GM19193 (cell line): ENCODE measurements around the gene VAPA.
A peak's percentile ranks its signal among the peaks of the same experiment; 100 is the strongest.

Experiments
- POLR2A ChIP-seq: IDR thresholded peaks from 4 replicates; pipeline ENCODE4 v1.6.1; 2011; ENCODE audit not compliant: insufficient read depth, insufficient read length; ENCODE audit errors: extremely low read depth

Gene VAPA

GRCh38 chr18:9913526-9914333 lies at the start of gene VAPA:
Gene VAPA (plus strand): TSS chr18:9914016. CDS start chr18:9914257, 241 bp downstream.
- peak; percentile 87 for TF ChIP-seq POLR2A

DNA sequence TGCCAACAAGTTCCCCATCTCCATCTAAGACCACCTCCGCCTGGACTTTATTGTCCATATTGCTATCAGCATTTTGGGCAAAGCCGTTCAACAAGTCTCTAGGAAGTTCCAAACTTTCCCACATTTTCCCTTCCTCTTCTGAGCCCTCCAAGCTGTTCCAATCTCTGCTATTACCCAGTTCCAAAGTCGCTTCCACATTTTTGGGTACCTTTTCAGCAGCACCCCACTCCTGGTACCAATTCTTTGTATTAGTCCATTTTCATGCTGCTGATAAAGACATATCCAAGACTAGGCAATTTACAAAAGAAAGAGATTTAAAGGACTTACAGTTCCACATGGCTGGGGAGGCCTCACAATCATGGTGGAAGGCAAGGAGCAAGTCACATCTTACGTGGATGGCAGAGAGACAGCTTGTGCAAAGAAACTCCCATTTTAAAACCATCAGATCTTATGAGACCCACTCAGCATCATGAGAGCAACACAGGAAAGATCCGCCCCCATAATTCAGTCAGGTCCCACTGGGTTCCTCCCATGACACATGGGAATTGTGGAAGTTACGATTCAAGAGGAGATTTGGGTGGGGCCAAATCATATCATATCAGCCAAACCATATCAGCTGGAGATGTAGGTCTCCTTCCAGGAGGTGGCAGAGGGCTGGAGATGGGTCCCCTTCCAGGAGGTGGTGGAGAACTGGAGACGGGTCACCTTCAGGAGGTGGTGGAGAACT lies 47.9 kb upstream of the VAPA start:
- no peak for TF ChIP-seq POLR2A

DNA sequence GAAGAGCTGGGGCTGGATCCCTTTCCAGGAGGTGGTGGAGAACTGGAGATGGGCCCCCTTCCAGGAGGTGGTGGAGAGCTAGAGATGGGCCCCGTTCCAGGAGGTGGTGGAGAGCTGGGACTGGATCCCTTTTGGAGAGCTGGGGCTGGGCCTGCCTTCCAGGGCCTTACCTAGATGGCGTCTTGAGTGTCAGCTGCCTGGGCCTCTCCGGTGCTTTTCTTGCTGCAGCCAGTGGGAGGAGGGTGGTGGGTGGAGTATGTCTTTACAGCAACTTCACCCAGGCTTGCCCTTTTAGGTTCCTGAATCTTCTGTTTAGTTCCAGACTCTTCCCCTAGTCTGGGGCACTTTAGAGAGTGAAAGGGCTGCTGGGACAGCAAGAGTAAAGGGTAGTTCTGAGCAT lies 47.2 kb upstream of the VAPA start:
- no peak for TF ChIP-seq POLR2A

GRCh38 chr18:9867071-9867594 lies 46.7 kb upstream of the VAPA start:
- TF ChIP-seq POLR2A, result no peak

- no peak for TF ChIP-seq POLR2A
These were observed 44.7 kb upstream of the VAPA start for GRCh38 chr18:9868857-9869714.

- no peak for TF ChIP-seq POLR2A
These were observed 43.9 kb upstream of the VAPA start for GRCh38 chr18:9869715-9870430.

DNA sequence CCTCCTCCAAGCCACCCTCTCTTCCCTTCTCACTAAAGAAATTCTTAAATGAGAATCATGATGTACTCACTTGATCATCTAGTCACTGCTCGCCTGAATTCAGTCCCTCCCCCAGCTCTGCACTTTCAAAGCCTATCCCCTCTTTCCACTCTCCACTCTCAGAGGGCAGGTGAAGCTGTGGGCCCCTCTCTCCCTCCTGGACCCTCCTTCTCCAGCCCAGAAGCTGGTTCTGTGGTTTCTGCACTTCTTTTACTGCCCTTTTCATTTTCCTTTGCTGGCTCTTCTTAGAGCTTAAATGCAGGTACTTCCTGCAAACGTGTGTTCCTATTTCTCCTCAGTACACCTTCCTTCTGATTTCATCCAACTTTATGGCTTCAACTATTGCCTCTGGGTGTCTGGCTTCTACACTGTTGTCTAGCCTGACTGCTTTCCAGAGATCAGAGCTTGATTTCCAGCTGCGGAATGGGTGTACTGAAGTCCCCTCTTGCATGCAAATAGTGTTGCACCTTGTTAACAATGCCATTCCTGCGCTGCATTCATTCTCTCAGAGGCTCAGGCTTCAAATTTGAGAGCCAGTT lies 43.3 kb upstream of the VAPA start:
- no peak for TF ChIP-seq POLR2A

DNA sequence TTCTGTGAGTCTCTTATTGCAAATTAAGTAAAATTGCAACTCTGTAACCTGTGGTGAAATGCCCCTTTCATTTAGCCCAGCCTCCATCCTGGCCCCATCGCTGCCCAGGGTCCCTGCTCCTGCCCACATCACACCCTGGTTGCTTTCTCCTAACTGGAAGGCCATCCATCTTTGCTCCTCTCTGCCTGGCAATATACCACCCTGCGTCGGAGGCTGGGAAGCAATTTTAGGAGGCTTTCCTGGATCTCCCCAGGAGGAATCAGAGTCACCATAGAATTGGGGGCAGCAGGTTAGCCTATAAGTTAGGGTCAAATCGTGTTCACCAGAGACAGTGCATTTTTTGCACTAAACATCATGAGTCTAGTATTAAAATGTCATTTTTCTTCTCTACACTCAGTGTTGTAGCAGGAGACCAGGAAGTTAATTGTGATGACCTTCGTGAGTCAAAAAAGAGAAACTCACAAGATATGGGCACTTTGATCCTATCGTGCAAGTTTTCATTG lies 42.5 kb upstream of the VAPA start:
- TF ChIP-seq POLR2A, result no peak

DNA sequence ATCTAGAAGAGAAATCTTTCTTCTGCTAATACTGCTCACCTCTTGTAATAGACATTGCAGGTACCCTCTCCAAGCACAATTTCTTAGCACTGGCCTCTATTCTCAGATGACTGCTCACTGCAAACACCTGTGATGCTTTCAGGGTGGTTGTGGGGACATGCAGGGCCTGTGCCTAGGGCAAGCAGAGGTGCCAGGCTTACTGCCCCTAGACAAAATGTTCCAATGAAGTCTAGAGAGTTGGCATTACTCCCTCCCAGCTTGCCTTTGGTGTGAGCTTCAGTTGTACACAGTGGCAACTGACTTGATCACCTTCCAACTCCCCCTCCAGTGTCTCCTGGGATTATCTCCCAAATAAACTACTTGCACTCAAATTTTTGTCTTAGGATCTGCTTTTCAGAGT lies 41.0 kb upstream of the VAPA start:
- no peak for TF ChIP-seq POLR2A

DNA sequence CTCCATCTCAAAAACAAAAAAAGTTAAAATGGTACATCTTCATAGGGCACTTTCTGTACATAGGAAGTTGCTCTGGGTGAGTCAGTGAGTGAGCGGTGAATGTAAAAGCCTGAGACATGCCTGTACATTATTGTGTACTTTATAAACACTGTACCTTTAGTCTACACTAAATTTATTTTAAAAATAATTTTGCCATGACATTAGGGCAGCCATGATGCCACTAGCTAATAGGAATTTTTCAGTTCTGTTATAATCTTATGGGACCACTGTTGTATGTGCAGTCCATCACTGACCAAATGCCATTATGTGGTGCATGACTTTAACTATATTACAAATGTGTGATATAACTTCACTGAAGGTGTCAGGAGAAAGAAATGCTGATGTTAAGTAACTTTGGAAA lies 39.1 kb upstream of the VAPA start:
- no peak for TF ChIP-seq POLR2A

DNA sequence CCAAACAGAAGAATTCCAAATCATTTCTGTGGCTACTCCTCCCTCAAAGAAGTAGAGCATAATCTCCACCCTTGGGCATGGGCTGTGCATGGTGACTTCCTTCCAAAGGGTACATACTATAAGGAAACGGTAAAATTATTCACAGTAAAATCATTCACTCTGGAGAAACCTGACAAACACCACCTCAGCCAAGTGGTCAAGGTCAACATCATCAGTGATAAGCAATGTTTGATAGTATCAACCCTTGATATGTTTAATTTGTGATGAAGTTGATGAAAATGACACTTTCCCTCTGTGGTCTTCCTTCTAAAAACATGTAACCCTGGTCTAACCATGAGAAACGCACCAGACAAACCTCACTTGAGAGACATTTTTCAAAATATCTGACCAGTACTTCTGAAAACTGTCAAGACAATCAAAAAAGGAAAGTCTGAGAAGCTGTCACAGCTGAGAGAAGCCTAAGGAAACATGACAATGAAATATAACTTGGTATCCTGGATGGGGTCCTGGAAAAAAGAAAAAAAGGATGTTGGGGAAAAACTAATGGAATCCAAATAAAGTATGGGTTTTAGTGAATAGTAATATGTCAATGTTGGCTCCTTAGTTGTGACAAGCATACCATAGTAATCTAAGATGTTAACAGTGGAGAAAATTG lies 37.5 kb upstream of the VAPA start:
- no peak for TF ChIP-seq POLR2A

- TF ChIP-seq POLR2A, result no peak
These were observed 36.8 kb upstream of the VAPA start for GRCh38 chr18:9876867-9877654.

GRCh38 chr18:9877655-9878014 lies 36.2 kb upstream of the VAPA start:
- no peak for TF ChIP-seq POLR2A
